ENCODE data around the gene ROR2.

The ROR2 gene

DNA sequence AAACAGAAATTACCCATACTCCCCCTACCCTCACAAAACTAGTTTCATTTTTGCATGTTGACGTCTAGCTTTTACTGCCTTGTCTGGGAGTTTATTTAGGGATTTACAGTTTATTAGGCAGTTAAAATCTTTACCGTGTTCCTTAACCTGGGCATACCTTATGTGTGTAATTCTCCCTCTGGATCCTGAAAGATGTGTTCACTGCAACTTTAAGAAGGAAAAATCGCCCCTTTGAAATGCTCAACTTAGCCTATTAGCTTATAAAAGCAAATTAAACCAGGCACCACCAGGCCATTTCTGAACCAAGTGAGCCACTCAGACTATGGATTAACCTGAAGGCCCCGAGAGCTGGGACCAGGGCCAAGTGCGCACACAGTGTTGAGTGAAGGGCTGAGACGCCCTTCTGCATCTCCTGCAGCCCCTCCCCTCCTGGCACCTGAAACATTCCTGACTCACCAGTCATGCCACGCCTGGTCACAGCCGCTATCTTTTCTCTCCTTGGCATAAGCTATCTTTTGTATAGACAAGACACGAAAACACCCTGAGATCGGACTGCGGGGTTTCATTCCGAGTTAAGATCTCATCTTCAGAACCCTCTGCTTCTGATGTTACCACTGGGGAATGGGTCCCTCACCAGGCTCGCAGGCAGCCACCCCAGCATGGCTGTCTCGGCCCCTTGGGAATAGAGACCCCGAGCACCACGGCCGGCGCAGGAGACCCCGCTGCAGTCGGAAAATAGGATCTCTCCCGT, 111.9 kb downstream of the ROR2 start:
- peak; percentile 65 for DNase-seq

DNA sequence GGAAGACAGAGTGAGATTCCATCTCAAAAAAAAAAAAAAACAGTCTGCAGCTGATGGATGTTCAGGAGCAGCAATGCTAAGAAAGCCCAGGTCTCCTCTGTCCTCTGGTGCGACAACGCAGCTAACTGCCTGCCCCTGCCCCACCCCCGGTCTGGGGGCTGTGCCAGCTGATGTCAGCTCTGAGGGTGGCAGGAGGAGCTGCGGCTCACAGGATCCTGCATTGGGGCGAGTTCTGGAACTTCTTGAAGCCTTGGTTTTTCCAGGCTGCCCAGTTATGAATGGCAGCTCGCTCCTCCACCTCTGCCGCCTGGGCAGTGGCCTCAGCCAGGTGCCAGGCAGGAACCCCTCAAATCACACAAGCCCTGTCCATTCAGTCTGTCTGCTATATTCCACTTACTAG, 113.5 kb downstream of the ROR2 start:
- no peak for DNase-seq

DNA sequence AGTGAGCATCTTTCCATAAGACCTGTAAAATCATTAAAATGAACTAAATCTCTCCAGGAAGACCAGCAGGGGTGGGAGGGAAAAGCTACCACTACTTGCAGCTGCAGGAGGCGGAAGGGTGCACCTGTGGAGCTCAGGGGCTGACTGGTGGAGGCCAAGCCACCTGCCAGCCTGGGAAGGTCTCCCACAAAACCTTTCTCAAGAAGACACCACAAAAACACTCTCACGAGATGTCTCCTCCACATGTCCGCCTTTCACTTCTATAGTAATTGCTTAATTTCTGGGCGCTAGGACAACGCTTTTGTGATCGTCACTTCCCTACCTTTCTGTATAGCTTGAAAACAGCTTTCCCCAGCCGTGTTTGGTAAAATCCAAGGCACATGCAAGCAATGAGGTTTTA, 114.4 kb downstream of the ROR2 start:
- no peak for DNase-seq

DNA sequence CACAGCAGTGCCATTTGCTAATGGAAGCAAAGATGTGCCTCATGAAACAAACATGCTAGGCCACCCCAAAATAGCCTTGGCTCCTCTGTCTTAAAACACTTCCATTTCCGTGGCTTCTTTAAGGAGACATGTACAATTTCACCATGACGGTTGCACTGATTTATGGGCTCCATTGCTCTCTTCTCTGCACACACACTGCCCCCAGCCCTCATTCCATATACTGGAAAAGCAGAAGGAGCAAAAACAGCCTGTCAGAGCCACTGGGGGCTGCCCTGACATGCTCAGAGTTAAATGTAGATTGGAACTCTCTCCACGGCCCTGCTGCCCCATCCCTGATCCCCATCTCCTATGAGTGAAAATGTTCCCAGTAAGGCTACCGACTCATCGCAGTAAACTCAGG, 114.8 kb downstream of the ROR2 start:
- no peak for DNase-seq

DNA sequence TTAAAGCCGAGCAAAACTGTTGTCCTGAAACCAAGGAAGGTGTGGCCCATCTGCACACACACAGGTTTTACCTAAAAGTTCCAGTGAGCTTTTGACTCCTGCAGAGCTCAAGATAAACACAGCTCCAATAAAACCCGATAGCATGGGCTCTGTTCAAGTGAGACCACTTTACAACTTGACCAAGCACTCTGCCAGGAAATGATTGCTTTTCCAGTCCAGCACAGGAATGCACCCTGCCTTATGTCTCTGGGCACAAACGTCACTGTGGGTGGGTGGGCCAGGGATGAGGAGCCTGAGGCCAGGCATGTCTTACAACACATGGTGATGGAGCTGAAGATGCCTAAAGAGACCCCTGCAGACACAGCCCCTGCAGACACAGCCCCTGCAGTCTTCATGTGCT, 115.3 kb downstream of the ROR2 start:
- DNase-seq = no peak

DNA sequence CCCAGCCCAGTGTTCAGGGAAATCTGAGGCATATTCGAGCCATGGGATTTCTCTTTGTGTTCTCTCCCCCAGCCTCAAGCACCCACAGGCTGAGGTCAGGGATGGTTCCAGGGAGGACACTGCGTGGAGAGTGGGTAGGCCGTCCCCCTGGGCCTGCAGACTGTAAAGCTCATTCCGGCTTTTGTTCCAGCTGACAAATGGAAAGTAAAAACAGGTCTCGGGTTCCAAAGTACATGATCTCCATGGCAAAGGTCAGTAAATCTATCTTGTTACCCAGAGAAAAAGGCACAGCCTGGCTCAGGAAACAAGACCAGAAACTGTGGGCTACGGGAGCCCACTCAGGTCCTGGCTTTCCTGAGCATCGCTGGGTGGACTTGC, 116.2 kb downstream of the ROR2 start:
- DNase-seq = no peak

DNA sequence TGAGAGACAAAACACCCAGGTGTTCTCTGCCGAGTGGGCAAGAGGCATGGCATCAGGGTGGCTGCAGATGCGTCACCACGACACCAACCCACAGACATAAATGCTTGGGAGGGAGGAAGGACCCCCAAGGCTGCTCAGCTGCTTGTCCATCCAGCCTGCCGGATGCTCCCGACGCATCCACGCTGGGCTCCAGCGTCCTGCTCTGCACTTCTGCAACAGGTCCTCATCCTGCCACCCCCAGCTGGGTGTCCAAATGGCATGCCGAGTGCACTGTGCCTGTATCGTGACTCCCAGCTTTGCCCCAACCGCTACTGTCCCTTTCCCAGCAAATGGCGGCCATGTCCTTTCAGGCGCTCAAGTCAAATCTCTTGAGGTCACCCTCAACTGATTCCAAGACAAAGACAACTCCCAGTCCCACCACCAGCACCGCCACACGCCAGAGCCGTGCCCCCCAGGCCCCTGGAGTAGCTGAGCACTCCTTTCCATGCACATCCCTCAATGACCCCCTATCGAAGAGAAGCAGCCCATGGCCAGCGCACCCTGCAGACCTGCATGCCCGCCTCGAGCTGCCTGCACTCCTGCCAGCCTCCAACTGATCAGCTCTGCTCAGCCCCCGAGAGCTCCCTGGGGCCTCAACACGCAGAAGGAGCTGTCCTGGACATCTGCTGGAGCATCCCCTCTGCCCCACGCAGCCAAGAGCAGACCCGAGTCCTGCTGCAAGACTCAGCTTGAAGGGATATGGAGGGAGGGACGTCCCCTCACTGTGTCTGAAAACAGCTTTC, 116.7 kb downstream of the ROR2 start:
- no peak for DNase-seq

DNA sequence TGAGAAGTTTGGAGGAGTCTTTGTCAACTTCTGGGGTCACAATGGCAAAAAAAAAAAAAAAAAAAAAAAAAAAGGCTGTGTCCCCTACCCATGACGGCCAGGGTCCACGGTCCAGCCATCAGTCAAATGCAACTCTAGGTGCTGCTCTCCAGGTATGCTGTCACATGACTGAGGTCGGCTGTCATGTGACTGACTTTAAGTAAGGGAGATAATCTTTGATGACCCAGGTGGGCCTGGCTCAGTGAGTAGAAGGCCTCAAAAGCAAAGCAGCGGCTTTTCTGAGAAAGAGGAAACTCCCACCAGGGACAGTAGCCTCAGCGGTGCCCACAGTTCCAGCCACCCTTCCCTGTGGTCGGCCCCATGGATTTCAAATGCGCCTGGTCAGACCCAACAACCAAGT, 117.7 kb downstream of the ROR2 start:
- DNase-seq = no peak

DNA sequence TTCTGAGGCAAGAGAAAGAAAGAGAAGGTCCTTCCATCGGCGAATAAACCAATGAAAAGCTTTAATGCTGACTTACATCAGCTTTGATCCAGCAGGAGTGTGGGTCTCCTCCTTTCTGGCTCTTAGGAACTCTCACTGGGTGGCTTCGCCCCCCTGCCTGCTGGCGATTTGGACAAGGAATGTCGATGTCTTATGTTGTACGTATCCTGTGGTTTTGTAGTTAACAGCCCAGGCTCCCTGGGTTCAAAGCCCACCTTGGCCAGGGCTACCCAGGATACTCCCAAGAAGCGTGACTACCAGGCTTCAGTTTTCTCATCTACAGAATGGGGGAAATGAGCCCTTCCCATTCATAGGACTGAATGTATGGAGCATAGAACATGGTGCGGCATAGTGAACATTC, 124.2 kb downstream of the ROR2 start:
- DNase-seq = no peak

DNA sequence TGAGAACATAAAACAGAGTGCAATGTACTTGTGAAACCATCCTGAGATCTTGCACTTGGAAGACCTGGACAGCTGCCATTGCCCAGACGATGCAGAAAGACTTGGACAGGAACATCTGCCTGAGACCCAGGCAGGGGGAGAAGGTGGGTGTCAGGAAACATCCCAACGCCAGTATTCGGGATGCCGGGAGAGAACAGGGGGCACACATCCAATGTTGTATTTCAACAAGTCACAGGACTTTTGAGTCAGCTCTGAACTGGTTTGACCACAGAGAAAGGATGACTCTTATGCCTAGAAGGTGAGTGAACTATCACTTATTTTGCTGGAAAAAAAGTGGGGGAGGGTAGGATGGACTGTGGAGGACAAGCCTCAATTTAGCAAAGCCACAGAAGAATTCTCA, 124.6 kb downstream of the ROR2 start:
- DNase-seq = no peak

DNA sequence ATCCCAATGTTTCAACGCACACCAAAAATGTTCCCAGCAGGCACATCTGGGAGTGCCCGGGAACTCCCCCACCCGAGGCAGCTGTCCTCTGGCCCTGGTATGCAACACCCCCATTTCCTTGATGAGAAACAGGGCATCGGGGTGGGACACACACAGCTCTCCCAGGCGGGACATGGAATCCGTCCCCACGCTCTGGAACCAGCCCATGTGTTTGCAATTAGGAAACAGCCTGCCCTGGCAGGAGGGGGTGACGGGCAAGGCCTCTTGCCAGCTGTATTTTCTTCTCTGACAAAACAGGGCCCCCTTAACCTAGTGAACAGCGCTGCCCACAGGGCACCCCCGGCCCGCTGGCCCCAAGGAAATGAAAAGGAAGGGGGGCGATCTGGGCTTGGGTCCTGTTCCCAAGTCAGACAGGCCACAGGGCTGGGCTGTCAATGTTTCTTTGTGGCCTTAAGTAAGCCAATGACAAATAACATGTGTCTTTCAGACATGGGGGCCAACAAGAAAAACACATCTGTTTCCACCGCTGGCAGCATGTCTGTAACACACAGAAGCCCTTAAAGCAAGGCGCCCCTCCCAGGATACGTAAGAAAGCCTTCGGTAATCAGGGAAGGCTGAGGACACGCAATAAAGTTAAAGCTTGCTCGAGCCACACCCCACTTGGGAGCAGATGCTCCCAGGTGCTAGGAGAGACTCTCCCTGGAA, 125.3 kb downstream of the ROR2 start:
- DNase-seq = no peak

DNA sequence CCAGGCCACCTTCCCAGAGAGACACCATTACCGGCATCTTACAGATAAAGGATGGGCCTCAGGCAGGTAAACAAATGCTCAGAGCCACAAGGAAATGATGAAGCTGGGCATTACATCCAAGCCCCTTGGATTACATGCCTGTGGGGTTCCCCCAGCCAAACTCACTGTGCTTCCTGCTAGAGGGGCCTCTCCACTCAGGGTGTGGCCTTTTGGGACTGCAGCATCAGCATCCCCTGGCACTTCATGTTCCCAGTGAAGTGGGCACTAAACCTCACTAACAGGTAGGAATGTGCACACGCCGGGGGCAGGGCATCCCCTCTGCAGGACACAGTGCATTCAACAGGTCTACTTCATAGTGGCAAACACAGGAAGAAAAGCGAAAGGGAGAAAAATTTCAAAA, 125.9 kb downstream of the ROR2 start:
- no peak for DNase-seq

DNA sequence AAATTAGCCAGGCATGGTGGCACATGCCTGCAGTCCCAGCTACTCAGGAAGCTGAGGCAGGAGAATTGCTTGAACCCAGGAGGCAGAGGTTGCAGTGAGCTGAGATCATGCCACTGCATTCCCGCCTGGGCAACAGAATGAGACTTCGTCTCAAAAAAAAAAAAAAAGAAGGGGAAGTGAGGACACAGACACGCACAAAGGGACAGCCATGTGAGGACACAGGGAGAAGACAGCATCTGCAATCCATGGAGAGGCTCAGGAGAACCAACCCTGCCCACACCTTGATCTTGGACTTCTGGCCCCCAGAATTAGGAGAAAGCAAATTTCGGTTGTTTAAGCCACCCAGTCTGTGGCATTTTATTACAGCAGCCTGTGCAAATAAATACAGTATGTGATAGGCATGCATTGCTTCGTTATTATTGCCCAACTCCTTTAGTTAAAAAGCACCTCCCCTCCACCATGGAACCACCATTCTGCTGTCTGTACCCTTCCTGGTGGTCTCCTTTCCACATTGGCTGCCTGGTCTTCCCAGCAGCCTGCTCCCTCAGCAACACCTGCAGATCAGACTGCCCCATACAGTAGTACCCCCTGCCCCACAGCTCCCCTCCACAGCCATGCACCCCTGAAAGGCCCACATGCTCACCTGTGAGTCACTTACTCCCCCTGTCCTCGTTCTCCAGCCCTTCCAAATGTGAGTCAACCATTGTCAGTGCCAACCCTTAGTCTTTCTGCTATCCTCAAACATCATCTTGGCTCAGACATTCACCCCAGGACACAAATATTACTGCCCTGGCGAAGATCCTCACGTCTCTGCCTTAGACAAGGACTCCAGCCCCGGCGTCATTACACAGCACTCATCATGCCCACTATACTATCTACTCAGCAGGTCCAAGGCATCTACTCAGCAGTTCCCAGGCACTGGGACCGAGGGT, 128.8 kb downstream of the ROR2 start:
- DNase-seq = no peak

DNA sequence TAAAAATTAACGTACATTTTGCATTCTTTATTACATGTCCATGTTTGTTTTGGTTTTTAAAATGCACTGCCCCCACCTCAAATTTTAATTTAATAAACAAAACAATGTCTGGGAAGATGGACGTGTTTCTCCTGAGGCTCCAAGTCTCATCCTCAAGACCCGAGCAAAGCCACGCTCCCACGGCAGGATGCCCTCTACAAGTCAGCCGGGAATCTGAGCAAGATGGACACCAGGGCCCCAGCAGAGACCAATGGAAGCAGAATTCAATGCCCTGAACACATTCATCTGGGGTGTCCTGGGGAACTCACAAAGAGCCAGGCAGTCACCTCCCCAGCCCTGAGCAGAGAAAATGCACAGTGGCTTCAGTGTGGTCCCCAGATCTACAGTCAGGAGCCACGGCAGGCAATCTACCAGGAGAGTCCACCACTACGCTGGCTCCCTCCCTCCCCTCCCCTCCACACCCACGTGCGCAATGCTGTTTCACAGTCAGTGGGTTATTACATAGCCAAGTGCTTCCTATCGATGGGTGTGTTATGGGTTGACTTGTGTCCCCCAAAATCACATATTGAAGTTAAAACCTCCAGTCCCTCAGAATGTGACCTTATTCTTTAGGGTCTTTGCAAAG, 129.8 kb downstream of the ROR2 start:
- DNase-seq = no peak

DNA sequence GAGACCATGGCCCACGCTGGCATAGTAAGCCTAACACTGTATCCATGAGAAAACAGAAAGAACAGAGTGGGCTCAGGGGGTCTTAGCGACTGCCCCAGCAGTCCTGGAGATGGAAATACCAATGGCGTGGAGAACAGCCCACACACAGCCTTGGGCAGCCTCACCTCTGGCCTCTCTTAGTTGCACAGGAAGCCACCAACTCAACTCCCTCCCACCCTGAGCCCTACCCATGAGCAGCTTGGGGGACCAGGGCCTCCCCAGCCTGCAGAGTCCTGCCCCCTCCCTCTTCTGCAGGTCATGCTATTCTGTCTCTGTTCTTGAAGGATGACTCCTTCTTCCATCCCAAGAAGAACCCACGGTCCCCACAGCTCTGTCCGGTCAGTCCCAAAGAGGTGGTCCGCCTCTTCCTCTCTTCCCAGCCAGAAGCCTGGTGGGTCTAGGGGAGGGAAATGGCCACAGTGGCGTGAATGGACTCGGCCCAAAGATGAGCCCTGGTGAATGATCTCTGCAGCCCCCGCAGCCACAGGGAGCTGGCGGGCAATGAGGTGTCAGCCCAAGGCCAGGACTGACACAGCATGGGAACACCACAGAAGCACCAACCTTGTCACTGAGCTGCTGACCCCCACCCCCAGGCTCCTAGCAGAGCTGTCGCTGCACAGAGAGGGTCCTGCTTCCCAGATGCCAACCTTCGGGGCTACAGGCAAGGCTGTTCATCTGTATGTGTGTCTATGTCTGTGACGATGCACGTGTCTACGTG, 131.2 kb downstream of the ROR2 start:
- no peak for DNase-seq

DNA sequence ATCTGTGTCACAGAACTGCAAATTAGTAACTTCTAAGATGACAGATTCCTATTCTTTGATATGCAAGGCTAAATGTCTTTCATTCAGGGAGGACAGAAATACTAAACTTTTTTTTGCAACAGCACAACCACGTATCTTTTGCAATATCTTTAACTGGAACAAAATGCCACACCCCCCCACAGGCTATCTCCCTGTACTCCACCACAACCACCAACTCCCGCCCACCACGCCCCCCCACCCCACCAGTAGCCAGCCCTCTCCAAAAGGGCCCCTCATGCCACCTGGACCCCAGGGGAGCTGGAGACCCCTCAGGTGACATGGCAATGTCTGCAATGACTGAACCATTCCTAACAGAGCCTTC, 131.8 kb downstream of the ROR2 start:
- no peak for DNase-seq

DNA sequence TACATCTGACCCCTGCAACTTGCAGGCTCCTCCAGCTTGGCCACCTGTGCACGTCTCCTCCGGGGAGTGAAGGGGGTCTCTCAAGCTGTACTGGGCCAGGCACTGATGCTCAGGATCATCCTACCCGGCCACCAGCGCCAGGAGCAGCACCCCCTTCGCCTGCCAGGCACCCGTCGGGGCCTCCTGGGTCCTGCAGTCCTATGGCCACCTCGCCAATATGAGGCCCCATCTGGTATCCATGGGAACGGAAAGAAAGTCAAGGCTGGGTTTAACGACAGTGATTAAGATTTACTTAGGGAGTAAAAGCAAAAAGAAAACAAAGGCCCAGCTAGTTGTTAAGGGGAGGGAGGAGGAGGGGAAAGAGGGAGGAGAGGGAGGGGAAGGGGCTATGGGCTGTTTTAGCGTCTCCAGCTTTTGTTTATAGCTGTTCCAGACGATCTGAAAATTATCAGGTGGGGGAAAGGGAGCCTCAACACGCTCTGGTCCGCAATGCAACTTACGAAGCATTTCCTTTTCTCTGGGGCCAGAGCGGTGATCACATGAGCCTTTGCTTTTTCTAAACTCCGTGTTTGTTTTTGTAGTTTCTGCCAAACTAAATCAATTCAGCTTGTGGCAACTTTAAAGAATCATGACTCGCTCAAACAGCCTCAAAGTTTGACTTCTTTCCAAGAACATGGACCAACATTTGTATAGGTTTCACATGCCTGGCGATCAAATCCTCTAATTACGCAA, 132.4 kb downstream of the ROR2 start:
- no peak for DNase-seq

DNA sequence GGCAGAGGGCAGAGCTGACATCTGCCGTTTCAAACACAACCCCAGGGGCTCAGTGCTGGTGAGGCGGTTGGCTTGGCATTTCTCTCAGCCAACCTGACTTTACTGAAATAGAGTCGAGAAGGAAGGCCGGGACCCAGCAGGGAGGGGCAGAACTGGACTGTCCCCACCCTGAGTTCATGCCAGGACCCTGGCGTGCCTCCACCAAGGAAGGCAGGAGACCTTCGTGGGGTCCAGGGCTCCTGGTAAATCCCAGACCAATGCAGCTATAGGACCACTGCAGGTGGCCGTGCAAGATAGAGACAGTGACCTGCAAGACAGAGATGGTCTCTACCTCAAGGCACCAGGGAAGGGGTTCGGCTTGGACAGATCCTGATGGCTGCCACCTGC, 132.9 kb downstream of the ROR2 start:
- no peak for DNase-seq

DNA sequence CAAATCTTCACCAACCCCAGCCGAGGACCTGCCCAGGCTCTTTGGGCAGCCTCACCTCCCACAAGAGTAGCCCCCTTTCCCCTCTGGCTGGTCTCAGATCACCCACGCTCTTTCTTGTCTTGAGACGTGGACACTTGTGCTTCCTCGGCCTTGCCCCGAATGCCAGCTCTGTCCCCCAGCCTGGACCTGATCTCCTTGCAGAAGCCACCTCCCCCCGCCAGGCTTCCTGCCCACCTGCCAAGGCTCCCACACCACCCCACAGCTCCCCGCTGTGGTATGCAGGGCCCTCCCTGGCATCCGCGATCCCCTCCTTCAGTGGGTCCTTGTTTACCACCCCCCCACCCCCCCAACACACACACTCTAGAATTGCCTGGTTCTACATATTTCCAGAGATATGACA, 133.7 kb downstream of the ROR2 start:
- no peak for DNase-seq

DNA sequence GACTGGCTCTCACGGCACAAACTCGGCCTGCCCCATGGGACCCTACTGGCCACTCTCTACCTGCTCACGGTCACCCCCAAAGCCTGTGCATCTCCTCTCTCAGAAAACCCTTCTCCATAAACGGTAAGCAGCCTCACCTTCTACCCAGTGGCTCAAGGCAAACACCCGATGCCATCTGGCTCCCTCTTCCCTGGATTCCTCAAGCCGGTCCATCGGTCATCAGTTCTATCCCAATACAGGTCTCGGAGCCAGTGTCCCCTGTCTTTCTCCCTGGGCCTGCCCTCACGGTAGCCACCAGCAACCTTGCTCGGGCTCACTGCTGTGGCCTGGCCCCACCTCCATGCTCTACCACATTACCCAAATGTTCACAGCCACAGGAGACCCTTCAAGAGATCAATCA, 134.1 kb downstream of the ROR2 start:
- DNase-seq = no peak

DNA sequence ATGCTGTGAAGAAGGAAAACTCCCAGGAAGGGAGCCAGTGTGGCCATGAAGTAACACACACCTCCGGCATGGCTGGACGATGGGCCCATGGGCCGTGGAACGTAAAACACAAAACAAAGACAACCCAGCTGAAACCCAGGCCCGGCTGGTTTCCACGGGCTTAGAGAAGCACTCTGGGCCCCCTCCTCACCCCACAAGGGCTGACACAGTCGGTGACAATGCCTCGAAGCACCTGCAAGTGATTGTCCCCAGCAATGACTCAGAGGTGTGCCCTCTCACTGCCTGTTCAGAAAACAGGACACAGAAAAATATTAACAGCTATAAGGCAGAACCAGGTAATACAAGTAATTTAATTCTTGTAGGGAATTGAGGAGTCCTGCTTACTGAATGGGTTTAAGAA, 135.3 kb downstream of the ROR2 start:
- no peak for DNase-seq

Measured in NCI-H1694 treated with DMSO at 0.1 percent for 48 hours (cell line).